ENCODE data around the gene FAT3.

- TF ChIP-seq EZH2 (IDR thresholded peaks at IDR 0.05; ENCODE audit: borderline replicate concordance, low read depth, low read length, severe bottlenecking) (no peak), CTCF (IDR thresholded peaks at IDR 0.05; ENCODE audit: extremely low read depth in 1 of 2, insufficient read depth in 1 of 2, low read depth in 1 of 2, low read length in 2 of 2) (no peak), POLR2A (IDR thresholded peaks at IDR 0.05; ENCODE audit: low read depth, low read length) (no peak), MYC (IDR thresholded peaks at IDR 0.05; ENCODE audit: low read depth, low read length) (no peak), POLR2AphosphoS5 (IDR thresholded peaks at IDR 0.05; ENCODE audit: insufficient read depth, low read depth, low read length) (no peak)
Measured at GRCh38 chr11:92266806-92267205, 42.2 kb downstream of the FAT3 start.

Measured in endothelial cell of umbilical vein (primary cell).